MCF 10A (cell line): ENCODE measurements around the gene CAST. TPM values are rescaled to one million over a fixed set of nuclear protein-coding genes. Genes with fewer than 3 reads are reported as not detected.
"Not testable (repeated sequence)": the region's sequence is repeated elsewhere in the genome, so short reads cannot be mapped to it uniquely, and the experiment has no call there.

ENCODE experiments used
- BruUV-seq: library from RNA; stranded (reverse); fragments of 400-500 nt; replicated peaks from 2 replicates; lab custom pipeline; 2021; lab: Mats Ljungman, UMichigan
- CTCF ChIA-PET: fragments of 300-600 bp; sonication (Branson Sonifier 250); formaldehyde crosslinking; extraction: SDS; loops from one replicate; lab custom pipeline; 2021; ENCODE audit warnings: antibody characterized with exemption, inconsistent platforms; lab: Yijun Ruan, JAX
- POLR2A ChIA-PET: fragments of 300-600, 350-650 bp; sonication (Branson Sonifier 250); formaldehyde crosslinking; extraction: SDS; loops from one replicate; lab custom pipeline; 2020; ENCODE audit warnings: antibody characterized with exemption, inconsistent platforms; lab: Yijun Ruan, JAX
- DNase-seq: peaks from one replicate; pipeline ENCODE4 v3.0.0-alpha.2; 2018; ENCODE audit not compliant: unreplicated experiment
- H3K27ac Mint-ChIP-seq: one replicate; pipeline ENCODE4 v1.8.0; 2022; ENCODE audit warnings: mild to moderate bottlenecking, low read depth, mixed read lengths; ENCODE audit not compliant: unreplicated experiment
- H3K27me3 Mint-ChIP-seq: one replicate; pipeline ENCODE4 v1.8.0; 2022; ENCODE audit warnings: mixed read lengths; ENCODE audit not compliant: insufficient read depth, unreplicated experiment
- H3K36me3 Mint-ChIP-seq: one replicate; pipeline ENCODE4 v1.8.0; 2022; ENCODE audit warnings: mild to moderate bottlenecking, moderate library complexity, mixed read lengths; ENCODE audit not compliant: insufficient read depth, unreplicated experiment
- H3K4me1 Mint-ChIP-seq: one replicate; pipeline ENCODE4 v1.8.0; 2022; ENCODE audit warnings: mixed read lengths; ENCODE audit not compliant: insufficient read depth, unreplicated experiment
- H3K4me3 Mint-ChIP-seq: one replicate; pipeline ENCODE4 v1.8.0; 2022; ENCODE audit warnings: mild to moderate bottlenecking, moderate library complexity, mixed read lengths; ENCODE audit not compliant: unreplicated experiment
- H3K9me3 Mint-ChIP-seq: one replicate; pipeline ENCODE4 v1.8.0; 2022; ENCODE audit warnings: mixed read lengths; ENCODE audit not compliant: unreplicated experiment
- CTCF ChIP-seq: fragments of 200-600 bp; IDR thresholded peaks from one replicate; pipeline ENCODE4 v1.8.0; 2022; ENCODE audit warnings: antibody characterized with exemption, mild to moderate bottlenecking; ENCODE audit not compliant: unreplicated experiment
- intact Hi-C: fragments of 100-400 bp; cut with micrococcal nuclease; formaldehyde crosslinking; loops from 2 replicates; pipeline ENCODE4 v1.14.1; 2022
- total RNA-seq: library from RNA; stranded (reverse); gene quantifications from 2 replicates; pipeline ENCODE4 v1.2.3, GENCODE V29; 2022

The CAST gene
- total RNA-seq, 1 experiment from 2014 or later: 351 TPM

- no peak overlapping the region for H3K4me3 Mint-ChIP-seq
- POLR2A ChIA-PET: interaction anchor here (0.6 to 8.2 kb wide), 10 partner anchors 12 to 381 kb away, joined by 3 to 157 read pairs (median 6); partner anchors contain the start of gene CAST
- TF ChIP-seq CTCF: no peak
- H3K36me3 Mint-ChIP-seq: peaks cover 4% of the 10 kb centered on the region
- no TSS peak for BruUV-seq
- peak; percentile 55 for DNase-seq
- CTCF ChIA-PET: interaction anchor here (0.7 to 8.0 kb wide), 9 partner anchors 13 to 272 kb away, joined by 3 to 164 read pairs (median 5); partner anchors contain the start of gene CAST
- H3K27ac Mint-ChIP-seq: no peak overlapping the region
- H3K9me3 Mint-ChIP-seq: peaks cover 8% of the 10 kb centered on the region
- no peaks in the 10 kb centered on the region for H3K27me3 Mint-ChIP-seq
- H3K4me1 Mint-ChIP-seq: peaks cover 22% of the 10 kb centered on the region
- intact Hi-C loops: no loop called here
These were observed 45.4 kb upstream of the CAST start for GRCh38 chr5:96616801-96617200.

- H3K4me3 Mint-ChIP-seq, H3K9me3 Mint-ChIP-seq, H3K27me3 Mint-ChIP-seq, H3K36me3 Mint-ChIP-seq, intact Hi-C loops, DNase-seq, H3K27ac Mint-ChIP-seq, BruUV-seq: not testable (repeated sequence)
- H3K4me1 Mint-ChIP-seq: peaks cover 22% of the 10 kb centered on the region
- ChIA-PET POLR2A (interaction anchor here (0.5 to 8.2 kb wide), 6 partner anchors 11 to 43 kb away, joined by 3 to 157 read pairs (median 10); partner anchors contain the start of gene CAST), CTCF (interaction anchor here (0.6 to 8.0 kb wide), 7 partner anchors 8 to 547 kb away, joined by 3 to 164 read pairs (median 4); partner anchors contain the start of gene CAST)
These were observed 43.7 kb upstream of the CAST start for GRCh38 chr5:96618311-96619016.

GRCh38 chr5:96619946-96620345 is 42.2 kb upstream of the CAST start:
- ChIA-PET CTCF (interaction anchor here (0.6 to 1.7 kb wide), 5 partner anchors 9 to 71 kb away, joined by 3 to 5 read pairs (median 4); no protein-coding TSS in a partner anchor), POLR2A (interaction anchor here (1.2 to 8.2 kb wide), 2 partner anchors 9 to 42 kb away, joined by 10 to 157 read pairs; partner anchors contain the start of gene CAST)
- no peak for TF ChIP-seq CTCF
- H3K36me3 Mint-ChIP-seq: peaks cover 4% of the 10 kb centered on the region
- BruUV-seq: no TSS peak
- H3K27ac Mint-ChIP-seq: no peak overlapping the region
- H3K9me3 Mint-ChIP-seq: peaks cover 8% of the 10 kb centered on the region
- peaks cover 13% of the 10 kb centered on the region for H3K4me1 Mint-ChIP-seq
- no peak overlapping the region for H3K4me3 Mint-ChIP-seq
- DNase-seq: no peak
- H3K27me3 Mint-ChIP-seq: no peaks in the 10 kb centered on the region
- intact Hi-C loops: no loop called here

- Mint-ChIP-seq H3K4me3 (no peak overlapping the region), H3K4me1 (peaks cover 7% of the 10 kb centered on the region), H3K27ac (peak overlapping the region; percentile 48), H3K27me3 (no peaks in the 10 kb centered on the region), H3K9me3 (peaks cover 8% of the 10 kb centered on the region), H3K36me3 (no peaks in the 10 kb centered on the region)
- no peak for DNase-seq
- intact Hi-C loops: no loop called here
- POLR2A ChIA-PET: interaction anchor here (0.5 kb wide), 1 partner anchor 57 kb away, joined by 3 read pairs; no protein-coding TSS in a partner anchor
- CTCF ChIA-PET: interaction anchor here (0.7 to 3.4 kb wide), 2 partner anchors 10 to 63 kb away, joined by 3 to 10 read pairs; no protein-coding TSS in a partner anchor
- no peak for TF ChIP-seq CTCF
- BruUV-seq: no TSS peak
These were observed 37.6 kb upstream of the CAST start for GRCh38 chr5:96624596-96624995.
